IPS-15b (cell line): ENCODE measurements around the gene ERAL1.
"Not testable (repeated sequence)": the region's sequence is repeated elsewhere in the genome, so short reads cannot be mapped to it uniquely, and the experiment has no call there.

Source experiments
- H3K27me3 ChIP-seq: one replicate; pipeline ENCODE4 v1.6.1; 2013; ENCODE audit warnings: low read length; ENCODE audit not compliant: control insufficient read depth, insufficient read depth
- H3K36me3 ChIP-seq: one replicate; pipeline ENCODE4 v1.6.1; 2013; ENCODE audit warnings: low read length; ENCODE audit not compliant: control insufficient read depth, insufficient read depth
- H3K4me1 ChIP-seq: one replicate; pipeline ENCODE4 v1.6.1; 2013; ENCODE audit warnings: mild to moderate bottlenecking, low read length; ENCODE audit not compliant: control insufficient read depth, insufficient read depth
- H3K4me3 ChIP-seq: one replicate; pipeline ENCODE4 v1.5.1; 2013; ENCODE audit warnings: low read depth, low read length
- H3K9ac ChIP-seq: one replicate; pipeline ENCODE4 v1.6.1; 2013; ENCODE audit warnings: low read depth, mild to moderate bottlenecking, low read length
- H3K9me3 ChIP-seq: one replicate; pipeline ENCODE4 v1.6.1; 2013; ENCODE audit warnings: mild to moderate bottlenecking, low read length; ENCODE audit not compliant: control insufficient read depth, insufficient read depth

The ERAL1 gene

GRCh38 chr17:28828294-28829040, 26.3 kb upstream of the ERAL1 start:
- Histone ChIP-seq H3K9ac (no peak overlapping the region), H3K36me3 (no peaks in the 10 kb centered on the region), H3K4me3 (no peak overlapping the region), H3K4me1 (no peaks in the 10 kb centered on the region), H3K27me3 (no peaks in the 10 kb centered on the region), H3K9me3 (no peaks in the 10 kb centered on the region)

GRCh38 chr17:28834420-28834819, 20.4 kb upstream of the ERAL1 start:
- no peaks in the 10 kb centered on the region for H3K9me3 ChIP-seq
- H3K9ac ChIP-seq: no peak overlapping the region
- no peaks in the 10 kb centered on the region for H3K36me3 ChIP-seq
- H3K27me3 ChIP-seq: no peaks in the 10 kb centered on the region
- no peaks in the 10 kb centered on the region for H3K4me1 ChIP-seq
- no peak overlapping the region for H3K4me3 ChIP-seq

GRCh38 chr17:28836541-28836940, 18.3 kb upstream of the ERAL1 start:
- H3K4me1 ChIP-seq, H3K36me3 ChIP-seq, H3K9me3 ChIP-seq, H3K9ac ChIP-seq, H3K27me3 ChIP-seq, H3K4me3 ChIP-seq: not testable (repeated sequence)

GRCh38 chr17:28839221-28839620, 15.6 kb upstream of the ERAL1 start:
- no peaks in the 10 kb centered on the region for H3K9me3 ChIP-seq
- no peak overlapping the region for H3K9ac ChIP-seq
- no peaks in the 10 kb centered on the region for H3K4me1 ChIP-seq
- H3K4me3 ChIP-seq: no peak overlapping the region
- no peaks in the 10 kb centered on the region for H3K36me3 ChIP-seq
- H3K27me3 ChIP-seq: no peaks in the 10 kb centered on the region

- H3K9me3 ChIP-seq: no peaks in the 10 kb centered on the region
- peak overlapping the region; percentile 91 for H3K9ac ChIP-seq
- peak overlapping the region; percentile 99 for H3K4me3 ChIP-seq
- no peaks in the 10 kb centered on the region for H3K4me1 ChIP-seq
- H3K27me3 ChIP-seq: no peaks in the 10 kb centered on the region
- H3K36me3 ChIP-seq: no peaks in the 10 kb centered on the region
These were observed 12.9 kb upstream of the ERAL1 start for GRCh38 chr17:28841901-28842281.

GRCh38 chr17:28842282-28843012, 12.4 kb upstream of the ERAL1 start, which contains the start of gene FAM222B:
TSS of gene FAM222B (minus strand) at chr17:28842790. CDS start at chr17:28766667, 76,123 bp downstream.
- no peaks in the 10 kb centered on the region for H3K9me3 ChIP-seq
- no peaks in the 10 kb centered on the region for H3K4me1 ChIP-seq
- H3K9ac ChIP-seq: peak within 1 kb of the TSS; percentile 91
- peak within 1 kb of the TSS; percentile 99 for H3K4me3 ChIP-seq
- H3K27me3 ChIP-seq: no peaks in the 10 kb centered on the region
- H3K36me3 ChIP-seq: no peaks in the 10 kb centered on the region

GRCh38 chr17:28843816-28844148, 11.0 kb upstream of the ERAL1 start:
- no peak overlapping the region for H3K9ac ChIP-seq
- no peaks in the 10 kb centered on the region for H3K36me3 ChIP-seq
- no peaks in the 10 kb centered on the region for H3K27me3 ChIP-seq
- H3K4me1 ChIP-seq: no peaks in the 10 kb centered on the region
- H3K4me3 ChIP-seq: no peak overlapping the region
- H3K9me3 ChIP-seq: no peaks in the 10 kb centered on the region

GRCh38 chr17:28846231-28846630, 8.6 kb upstream of the ERAL1 start:
- H3K4me1 ChIP-seq: no peaks in the 10 kb centered on the region
- H3K27me3 ChIP-seq: no peaks in the 10 kb centered on the region
- no peak overlapping the region for H3K4me3 ChIP-seq
- no peaks in the 10 kb centered on the region for H3K36me3 ChIP-seq
- H3K9me3 ChIP-seq: no peaks in the 10 kb centered on the region
- no peak overlapping the region for H3K9ac ChIP-seq

- not testable (repeated sequence) for H3K36me3 ChIP-seq, H3K4me1 ChIP-seq, H3K9ac ChIP-seq, H3K9me3 ChIP-seq, H3K27me3 ChIP-seq, H3K4me3 ChIP-seq
These were observed 8.1 kb upstream of the ERAL1 start for GRCh38 chr17:28846699-28847098.

- H3K36me3 ChIP-seq, H3K9me3 ChIP-seq, H3K4me1 ChIP-seq, H3K9ac ChIP-seq, H3K27me3 ChIP-seq, H3K4me3 ChIP-seq: not testable (repeated sequence)
These were observed 6.1 kb upstream of the ERAL1 start for GRCh38 chr17:28848667-28849066.

GRCh38 chr17:28849281-28849680, 5.5 kb upstream of the ERAL1 start:
- no peaks in the 10 kb centered on the region for H3K9me3 ChIP-seq
- H3K36me3 ChIP-seq: no peaks in the 10 kb centered on the region
- no peaks in the 10 kb centered on the region for H3K4me1 ChIP-seq
- no peak overlapping the region for H3K4me3 ChIP-seq
- H3K27me3 ChIP-seq: no peaks in the 10 kb centered on the region
- no peak overlapping the region for H3K9ac ChIP-seq

- H3K9ac ChIP-seq: no peak overlapping the region
- H3K4me1 ChIP-seq: no peaks in the 10 kb centered on the region
- no peak overlapping the region for H3K4me3 ChIP-seq
These were observed 1.5 kb upstream of the ERAL1 start for GRCh38 chr17:28853295-28853694.

More at GRCh38 chr17:28853295-28853694, 1.5 kb upstream of the ERAL1 start:
- Histone ChIP-seq H3K27me3 (no peaks in the 10 kb centered on the region), H3K36me3 (peaks cover 9% of the 10 kb centered on the region), H3K9me3 (no peaks in the 10 kb centered on the region)
